ENCODE results near the gene PFKP. TPM values are rescaled to one million over a fixed set of nuclear protein-coding genes. Genes with fewer than 3 reads are reported as not detected.

PFKP gene
- total RNA-seq, result 44.7 TPM

GRCh38 chr10:3067118-3067858 lies at the start of gene PFKP:
Gene PFKP, plus strand, starts transcription at chr10:3067548. Its CDS starts 48 bp downstream, at chr10:3067596.

GRCh38 chr10:3172446-3173170 lies 105.3 kb downstream of the PFKP start, which contains the start of gene PITRM1:
Gene PITRM1, minus strand, starts transcription at chr10:3172782. Its CDS starts 10 bp downstream, at chr10:3172772.

Other genes starting within 250 kb of the PFKP start
- gene PITRM1, start 105.2 kb downstream of the PFKP start, total RNA-seq, result 69.5 TPM

All from metanephros (tissue), 1 donor.